CD14-positive monocyte (primary cell): ENCODE data around the gene SLC17A7. TPM values are rescaled to one million over a fixed set of nuclear protein-coding genes. Genes with fewer than 3 reads are reported as not detected.

Source experiments
- DNase-seq, 3 donors: peaks; one replicate each; pipeline ENCODE4 v3.0.0-alpha.2; 2011 to 2022
- H2AFZ ChIP-seq: 2 replicates; pipeline ENCODE4 v1.6.0; 2012; ENCODE audit warnings: mild to moderate bottlenecking, low read depth, low read length, inconsistent platforms; ENCODE audit not compliant: insufficient read depth, poor library complexity, severe bottlenecking
- H3K27ac ChIP-seq, 2 donors: 1 replicate in 1 of 2; 2 replicates in 1 of 2; pipeline ENCODE4 v1.5.1; 2012 to 2013; ENCODE audit warnings: low read length in 2 of 2, control low read depth in 1 of 2, inconsistent platforms in 1 of 2, low read depth in 1 of 2, mild to moderate bottlenecking in 1 of 2
- H3K27me3 ChIP-seq, 2 donors: one replicate each; pipeline versions ENCODE4 v1.6.0 to v1.6.1; 2011 to 2013; ENCODE audit warnings: low read length in 2 of 2; ENCODE audit not compliant: control insufficient read depth in 2 of 2, insufficient read depth in 2 of 2
- H3K36me3 ChIP-seq, 2 donors: replicated peaks in 1 of 2; 1 replicate in 1 of 2; 2 replicates in 1 of 2; pipeline versions ENCODE4 v1.5.1 to v1.6.1; 2012 to 2013; ENCODE audit warnings: low read length in 2 of 2, control low read depth in 1 of 2, inconsistent platforms in 1 of 2, mild to moderate bottlenecking in 1 of 2; ENCODE audit not compliant: insufficient read depth in 2 of 2, control insufficient read depth in 1 of 2
- H3K4me1 ChIP-seq, 2 donors: 1 replicate in 1 of 2; 2 replicates in 1 of 2; pipeline versions ENCODE4 v1.5.1 to v1.6.1; 2012 to 2013; ENCODE audit warnings: low read length in 2 of 2, control low read depth in 1 of 2, inconsistent platforms in 1 of 2, mild to moderate bottlenecking in 1 of 2, moderate library complexity in 1 of 2; ENCODE audit not compliant: insufficient read depth in 2 of 2, control insufficient read depth in 1 of 2
- H3K4me2 ChIP-seq: replicated peaks from 2 replicates; pipeline ENCODE3; 2012; ENCODE audit warnings: low read length, moderate library complexity, mild to moderate bottlenecking; ENCODE audit not compliant: poor library complexity, severe bottlenecking; ENCODE audit errors: extremely low read depth
- H3K4me3 ChIP-seq, 3 experiments: fragments of 200-600 bp in 1 of 3; sonication (generic) in 1 of 3; replicated peaks in 1 of 3; 1 replicate in 2 of 3; 2 replicates in 1 of 3; pipeline ENCODE4 v1.5.1; 2011 to 2013; ENCODE audit warnings: low read length in 3 of 3, mild to moderate bottlenecking in 3 of 3, control low read depth in 2 of 3, low read depth in 2 of 3, inconsistent platforms in 1 of 3, moderate library complexity in 1 of 3
- H3K79me2 ChIP-seq: 2 replicates; pipeline ENCODE4 v1.6.0; 2012; ENCODE audit warnings: mild to moderate bottlenecking, control low read depth, inconsistent platforms, low read length, moderate library complexity; ENCODE audit not compliant: insufficient read depth
- H3K9ac ChIP-seq: 2 replicates; pipeline ENCODE4 v1.6.0; 2017; ENCODE audit warnings: low read length, mild to moderate bottlenecking; ENCODE audit not compliant: insufficient read depth, poor library complexity, severe bottlenecking
- H3K9me3 ChIP-seq, 2 donors: replicated peaks in 1 of 2; 1 replicate in 1 of 2; 2 replicates in 1 of 2; pipeline versions ENCODE4 v1.5.1 to v1.6.1; 2012 to 2013; ENCODE audit warnings: low read length in 2 of 2, control low read depth in 1 of 2; ENCODE audit not compliant: control insufficient read depth in 1 of 2, insufficient read depth in 1 of 2
- H4K20me1 ChIP-seq: 2 replicates; pipeline ENCODE4 v1.6.0; 2012; ENCODE audit warnings: mild to moderate bottlenecking, low read length, control low read depth, moderate library complexity; ENCODE audit not compliant: insufficient read depth
- H3K27ac Mint-ChIP-seq, 7 donors: one replicate each; pipeline ENCODE4 v1.8.0; 2020; ENCODE audit warnings: mild to moderate bottlenecking in 7 of 7, mixed read lengths in 7 of 7, moderate library complexity in 6 of 7, inconsistent platforms in 2 of 7
- H3K27me3 Mint-ChIP-seq, 3 donors: one replicate each; pipeline ENCODE4 v1.8.0; 2021 to 2022; ENCODE audit warnings: low read depth in 3 of 3, mild to moderate bottlenecking in 3 of 3, mixed read lengths in 3 of 3, moderate library complexity in 3 of 3, inconsistent platforms in 1 of 3
- H3K36me3 Mint-ChIP-seq, 2 donors: one replicate each; pipeline ENCODE4 v1.8.0; 2020; ENCODE audit warnings: mixed read lengths in 2 of 2, inconsistent platforms in 1 of 2, mild to moderate bottlenecking in 1 of 2
- H3K4me1 Mint-ChIP-seq: one replicate; pipeline ENCODE4 v1.8.0; 2020; ENCODE audit warnings: mild to moderate bottlenecking, mixed read lengths
- H3K4me3 Mint-ChIP-seq, 2 donors: one replicate each; pipeline ENCODE4 v1.8.0; 2020; ENCODE audit warnings: mild to moderate bottlenecking in 2 of 2, mixed read lengths in 2 of 2, moderate library complexity in 1 of 2
- H3K9me3 Mint-ChIP-seq, 7 donors: one replicate each; pipeline ENCODE4 v1.8.0; 2020 to 2022; ENCODE audit warnings: mixed read lengths in 7 of 7, mild to moderate bottlenecking in 6 of 7, moderate library complexity in 6 of 7, inconsistent platforms in 2 of 7
- WGBS: methylation state at CpG from one replicate; pipeline ENCODE4 v1.1.5; 2013; ENCODE audit warnings: missing lambda C conversion rate; ENCODE audit not compliant: insufficient coverage; 5-methylcytosine and 5-hydroxymethylcytosine counted together
- intact Hi-C, 2 donors: fragments of 100-400 bp; cut with micrococcal nuclease; formaldehyde crosslinking; loops; one replicate each; pipeline versions ENCODE4 v1.15.0 to v1.15.1; 2023
- polyA plus RNA-seq, 3 donors: library from polyadenylated mRNA; depleted of rRNA in 1 of 3; unstranded in 2 of 3; stranded (reverse) in 1 of 3; fragments of 300-500 nt in 2 of 3; fragments of >200 nt in 1 of 3; fragmentation: Illumina TruSeq in 2 of 3; gene quantifications; 1 replicate in 2 of 3; 2 replicates in 1 of 3; pipeline ENCODE4 v1.2.3, GENCODE V29; 2012 to 2021
- TF ChIP-seq, protein P1 (sequence below): fragments of 200-600 bp; IDR thresholded peaks from one replicate; pipeline ENCODE4 v1.8.0; 2022; ENCODE audit warnings: antibody characterized with exemption, mild to moderate bottlenecking

SLC17A7 gene
- polyA plus RNA-seq, 3 donors = 0.04 to 0.09 TPM; not detected in 1

- peaks cover 3 to 5% of the 10 kb centered on the region in 2 donors for H3K4me1 ChIP-seq
- DNase-seq = no peak
- no peaks in the 10 kb centered on the region for H3K36me3 Mint-ChIP-seq
These were observed 57.7 kb downstream of the SLC17A7 start for GRCh38 chr19:49383599-49383998.

GRCh38 chr19:49382639-49383038, 58.7 kb downstream of the SLC17A7 start:
- TF ChIP-seq, protein P1, sequence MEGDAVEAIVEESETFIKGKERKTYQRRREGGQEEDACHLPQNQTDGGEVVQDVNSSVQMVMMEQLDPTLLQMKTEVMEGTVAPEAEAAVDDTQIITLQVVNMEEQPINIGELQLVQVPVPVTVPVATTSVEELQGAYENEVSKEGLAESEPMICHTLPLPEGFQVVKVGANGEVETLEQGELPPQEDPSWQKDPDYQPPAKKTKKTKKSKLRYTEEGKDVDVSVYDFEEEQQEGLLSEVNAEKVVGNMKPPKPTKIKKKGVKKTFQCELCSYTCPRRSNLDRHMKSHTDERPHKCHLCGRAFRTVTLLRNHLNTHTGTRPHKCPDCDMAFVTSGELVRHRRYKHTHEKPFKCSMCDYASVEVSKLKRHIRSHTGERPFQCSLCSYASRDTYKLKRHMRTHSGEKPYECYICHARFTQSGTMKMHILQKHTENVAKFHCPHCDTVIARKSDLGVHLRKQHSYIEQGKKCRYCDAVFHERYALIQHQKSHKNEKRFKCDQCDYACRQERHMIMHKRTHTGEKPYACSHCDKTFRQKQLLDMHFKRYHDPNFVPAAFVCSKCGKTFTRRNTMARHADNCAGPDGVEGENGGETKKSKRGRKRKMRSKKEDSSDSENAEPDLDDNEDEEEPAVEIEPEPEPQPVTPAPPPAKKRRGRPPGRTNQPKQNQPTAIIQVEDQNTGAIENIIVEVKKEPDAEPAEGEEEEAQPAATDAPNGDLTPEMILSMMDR = no peak
- no peaks in the 10 kb centered on the region for H3K36me3 Mint-ChIP-seq
- H3K27ac Mint-ChIP-seq = no peak overlapping the region

More at GRCh38 chr19:49383599-49383998, 57.7 kb downstream of the SLC17A7 start:
- Histone ChIP-seq H2AFZ (no peak overlapping the region), H3K9ac (no peak overlapping the region), H3K36me3 (no peaks in the 10 kb centered on the region), H3K79me2 (no peaks in the 10 kb centered on the region), H3K27me3 (peaks cover 0 to 3% of the 10 kb centered on the region in 2 donors), H3K27ac (no peak overlapping the region), H3K9me3 (peaks cover 0 to 8% of the 10 kb centered on the region in 2 donors), H3K4me2 (no peak overlapping the region), H3K4me3 (no peak overlapping the region), H4K20me1 (no peaks in the 10 kb centered on the region)
- TF ChIP-seq, protein P1 = no peak
- Mint-ChIP-seq H3K27ac (no peak overlapping the region), H3K27me3 (peaks cover 12 to 18% (median 17%) of the 10 kb centered on the region in 3 donors), H3K4me1 (peaks cover 8% of the 10 kb centered on the region), H3K9me3 (peaks cover 7 to 19% (median 10%) of the 10 kb centered on the region in 7 donors), H3K4me3 (no peak overlapping the region)
- no CpG with 5 or more reads among the region's 1 CpG for WGBS
- intact Hi-C loops = no loop called here

More at GRCh38 chr19:49382639-49383038, 58.7 kb downstream of the SLC17A7 start:
- H3K4me3 ChIP-seq = no peak overlapping the region
- peaks cover 0 to 3% of the 10 kb centered on the region in 2 donors for H3K27me3 ChIP-seq
- H3K9me3 ChIP-seq = peaks cover 0 to 8% of the 10 kb centered on the region in 2 donors
- DNase-seq = no peak
- H3K4me2 ChIP-seq = no peak overlapping the region
- no peaks in the 10 kb centered on the region for H3K36me3 ChIP-seq
- no peak overlapping the region for H3K9ac ChIP-seq
- no peaks in the 10 kb centered on the region for H3K4me1 ChIP-seq
- no peaks in the 10 kb centered on the region for H3K79me2 ChIP-seq
- no peak overlapping the region for H2AFZ ChIP-seq
- H4K20me1 ChIP-seq = no peaks in the 10 kb centered on the region
- Mint-ChIP-seq H3K4me1 (peaks cover 2% of the 10 kb centered on the region), H3K9me3 (peaks cover 3 to 19% (median 10%) of the 10 kb centered on the region in 7 donors), H3K4me3 (no peak overlapping the region), H3K27me3 (peaks cover 11 to 18% (median 12%) of the 10 kb centered on the region in 3 donors)
- H3K27ac ChIP-seq = no peak overlapping the region
- 92% methylated on average over 2 of the region's 5 CpGs for WGBS
- intact Hi-C loops = no loop called here
